Lower lobe of right lung (tissue), 2 donors: ENCODE data around the gene LRP1B. TPM values are rescaled to one million over a fixed set of nuclear protein-coding genes. Genes with fewer than 3 reads are reported as not detected.

ENCODE experiments used
- ATAC-seq, 2 donors: fragments of 200-7000 bp; cut with Tn5 transposase; one replicate each; pipeline ENCODE4 v1.9.1; 2020 to 2022; ENCODE audit warnings: mild to moderate bottlenecking in 2 of 2, moderate library complexity in 2 of 2
- DNase-seq: peaks from one replicate; pipeline ENCODE4 v3.0.0-alpha.2; 2020
- H3K27ac ChIP-seq: fragments of 200-600 bp; one replicate; pipeline ENCODE4 v1.8.0; 2022
- H3K27me3 ChIP-seq: fragments of 200-600 bp; one replicate; pipeline ENCODE4 v1.8.0; 2022; ENCODE audit warnings: low read depth
- H3K36me3 ChIP-seq: fragments of 200-600 bp; one replicate; pipeline ENCODE4 v1.8.0; 2022; ENCODE audit warnings: mild to moderate bottlenecking
- H3K4me1 ChIP-seq: fragments of 200-600 bp; one replicate; pipeline ENCODE4 v1.8.0; 2022
- H3K4me3 ChIP-seq: fragments of 200-600 bp; one replicate; pipeline ENCODE4 v1.8.0; 2022; ENCODE audit warnings: mild to moderate bottlenecking
- H3K9me3 ChIP-seq: fragments of 200-600 bp; one replicate; pipeline ENCODE4 v1.8.0; 2022
- CTCF ChIP-seq: fragments of 200-600 bp; IDR thresholded peaks from one replicate; pipeline ENCODE4 v1.8.0; 2022; ENCODE audit warnings: antibody characterized with exemption, mild to moderate bottlenecking
- intact Hi-C: fragments of 100-400 bp; cut with DNase I; formaldehyde crosslinking; loops from one replicate; pipeline ENCODE4 v1.11.0; 2022
- total RNA-seq: library from RNA; stranded (reverse); fragmentation: NEBNext Ultra II Directional; extraction: Animal tissue kit (Norgen Biotek cat#: 25700); gene quantifications from one replicate; pipeline ENCODE4 v1.2.1, GENCODE V29; 2021
- donor health status: DM: no; HTN: yes; CAD: no; lungs with severe emphysema.

The LRP1B gene
- total RNA-seq, 1 donor from 2014 or later: 0.09 TPM

- Histone ChIP-seq H3K27me3 (no peaks in the 10 kb centered on the region), H3K4me1 (no peaks in the 10 kb centered on the region), H3K9me3 (no peaks in the 10 kb centered on the region), H3K36me3 (no peaks in the 10 kb centered on the region), H3K27ac (no peak overlapping the region), H3K4me3 (no peak overlapping the region)
- no peak for TF ChIP-seq CTCF
- no peak for ATAC-seq
- intact Hi-C loops: no loop called here
- no peak for DNase-seq
Measured at GRCh38 chr2:141323571-141323970, 807.2 kb downstream of the LRP1B start.

GRCh38 chr2:141317986-141318385 is 812.8 kb downstream of the LRP1B start:
- Histone ChIP-seq H3K27me3 (no peaks in the 10 kb centered on the region), H3K36me3 (no peaks in the 10 kb centered on the region), H3K4me1 (no peaks in the 10 kb centered on the region), H3K4me3 (no peak overlapping the region), H3K27ac (no peak overlapping the region), H3K9me3 (no peaks in the 10 kb centered on the region)
- intact Hi-C loops: no loop called here
- ATAC-seq: no peak
- no peak for DNase-seq
- no peak for TF ChIP-seq CTCF

GRCh38 chr2:141316606-141317005 is 814.2 kb downstream of the LRP1B start:
- Histone ChIP-seq H3K4me1 (no peaks in the 10 kb centered on the region), H3K9me3 (no peaks in the 10 kb centered on the region), H3K4me3 (no peak overlapping the region), H3K36me3 (no peaks in the 10 kb centered on the region), H3K27ac (no peak overlapping the region), H3K27me3 (no peaks in the 10 kb centered on the region)
- ATAC-seq (no peak), DNase-seq (no peak)
- TF ChIP-seq CTCF: no peak
- intact Hi-C loops: no loop called here

- intact Hi-C loops: no loop called here
- H3K27ac ChIP-seq: no peak overlapping the region
- H3K36me3 ChIP-seq: no peaks in the 10 kb centered on the region
- DNase-seq (no peak), ATAC-seq (no peak)
- no peaks in the 10 kb centered on the region for H3K9me3 ChIP-seq
- H3K4me1 ChIP-seq: no peaks in the 10 kb centered on the region
- no peak overlapping the region for H3K4me3 ChIP-seq
- H3K27me3 ChIP-seq: no peaks in the 10 kb centered on the region
- TF ChIP-seq CTCF: no peak
Measured at GRCh38 chr2:141316103-141316502, 814.7 kb downstream of the LRP1B start.

- no peaks in the 10 kb centered on the region for H3K27me3 ChIP-seq
- no peak overlapping the region for H3K4me3 ChIP-seq
- no peaks in the 10 kb centered on the region for H3K9me3 ChIP-seq
- no peak for TF ChIP-seq CTCF
- H3K36me3 ChIP-seq: no peaks in the 10 kb centered on the region
- no peaks in the 10 kb centered on the region for H3K4me1 ChIP-seq
- ATAC-seq (no peak), DNase-seq (no peak)
- intact Hi-C loops: no loop called here
- H3K27ac ChIP-seq: no peak overlapping the region
Measured at GRCh38 chr2:141313972-141314371, 816.8 kb downstream of the LRP1B start.

- no peaks in the 10 kb centered on the region for H3K36me3 ChIP-seq
- no peak for TF ChIP-seq CTCF
- no peak for DNase-seq
- H3K9me3 ChIP-seq: no peaks in the 10 kb centered on the region
- H3K27ac ChIP-seq: no peak overlapping the region
- H3K4me3 ChIP-seq: no peak overlapping the region
- intact Hi-C loops: no loop called here
- H3K4me1 ChIP-seq: no peaks in the 10 kb centered on the region
- no peaks in the 10 kb centered on the region for H3K27me3 ChIP-seq
- ATAC-seq: no peak
Measured at GRCh38 chr2:141311430-141311829, 819.4 kb downstream of the LRP1B start.
